ENCODE results near the gene LSM14B.

- TF ChIP-seq EZH2 (IDR thresholded peaks at IDR 0.05; ENCODE audit: borderline replicate concordance, low read length): no peak
- TF ChIP-seq, protein P1, sequence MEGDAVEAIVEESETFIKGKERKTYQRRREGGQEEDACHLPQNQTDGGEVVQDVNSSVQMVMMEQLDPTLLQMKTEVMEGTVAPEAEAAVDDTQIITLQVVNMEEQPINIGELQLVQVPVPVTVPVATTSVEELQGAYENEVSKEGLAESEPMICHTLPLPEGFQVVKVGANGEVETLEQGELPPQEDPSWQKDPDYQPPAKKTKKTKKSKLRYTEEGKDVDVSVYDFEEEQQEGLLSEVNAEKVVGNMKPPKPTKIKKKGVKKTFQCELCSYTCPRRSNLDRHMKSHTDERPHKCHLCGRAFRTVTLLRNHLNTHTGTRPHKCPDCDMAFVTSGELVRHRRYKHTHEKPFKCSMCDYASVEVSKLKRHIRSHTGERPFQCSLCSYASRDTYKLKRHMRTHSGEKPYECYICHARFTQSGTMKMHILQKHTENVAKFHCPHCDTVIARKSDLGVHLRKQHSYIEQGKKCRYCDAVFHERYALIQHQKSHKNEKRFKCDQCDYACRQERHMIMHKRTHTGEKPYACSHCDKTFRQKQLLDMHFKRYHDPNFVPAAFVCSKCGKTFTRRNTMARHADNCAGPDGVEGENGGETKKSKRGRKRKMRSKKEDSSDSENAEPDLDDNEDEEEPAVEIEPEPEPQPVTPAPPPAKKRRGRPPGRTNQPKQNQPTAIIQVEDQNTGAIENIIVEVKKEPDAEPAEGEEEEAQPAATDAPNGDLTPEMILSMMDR (conservative IDR thresholded peaks at IDR 0.05 in 1 of 2, IDR thresholded peaks at IDR 0.05 in 1 of 2; ENCODE audit: extremely low read depth in 1 of 2, insufficient read depth in 1 of 2, low read depth in 1 of 2, low read length in 2 of 2): peak; percentile 47 to 67
Observed at GRCh38 chr20:62156592-62157386, 34.5 kb downstream of the LSM14B start.

Data from mammary epithelial cell (primary cell).